OCI-LY3 (cell line): ENCODE data around the gene SENP5.
"Not testable (repeated sequence)": the region's sequence is repeated elsewhere in the genome, so short reads cannot be mapped to it uniquely, and the experiment has no call there.

Source experiments
- H2AFZ ChIP-seq: fragments of 200-600, 300-600 bp; shearing (Covaris generic); 2 replicates; pipeline ENCODE4 v1.6.0; 2014; ENCODE audit warnings: antibody characterized with exemption, low read depth, low read length
- H3K27ac ChIP-seq: fragments of 200-600, 300-600 bp; sonication (generic); 2 replicates; pipeline ENCODE4 v1.5.1; 2014; ENCODE audit warnings: mild to moderate bottlenecking, low read length, moderate library complexity, mixed read lengths
- H3K27me3 ChIP-seq: fragments of 200-600, 300-600 bp; sonication (generic); 2 replicates; pipeline ENCODE4 v1.6.1; 2014; ENCODE audit warnings: low read depth, low read length, mixed read lengths
- H3K36me3 ChIP-seq: fragments of 200-600, 300-600 bp; sonication (generic); replicated peaks from 2 replicates; pipeline ENCODE3; 2014; ENCODE audit warnings: low read depth, low read length, mixed read lengths
- H3K4me1 ChIP-seq: fragments of 300-600, 200-600 bp; sonication (generic); 2 replicates; pipeline ENCODE4 v1.6.1; 2014; ENCODE audit warnings: low read length, mixed read lengths
- H3K4me2 ChIP-seq: fragments of 200-600, 300-600 bp; sonication (generic); 2 replicates; pipeline ENCODE4 v1.6.1; 2014; ENCODE audit warnings: low read length, mixed read lengths
- H3K4me3 ChIP-seq: fragments of 300-600, 200-600 bp; sonication (generic); 2 replicates; pipeline ENCODE4 v1.5.1; 2014; ENCODE audit warnings: antibody characterized with exemption, mild to moderate bottlenecking, low read length, moderate library complexity
- H3K79me2 ChIP-seq: fragments of 300-600, 200-600 bp; shearing (Covaris generic); 2 replicates; pipeline ENCODE4 v1.6.1; 2014; ENCODE audit warnings: mild to moderate bottlenecking, low read length, mixed read lengths
- H3K9ac ChIP-seq: fragments of 300-600, 200-600 bp; shearing (Covaris generic); 2 replicates; pipeline ENCODE4 v1.6.0; 2014; ENCODE audit warnings: mild to moderate bottlenecking, low read length, moderate library complexity
- H3K9me3 ChIP-seq: fragments of 200-600, 300-600 bp; shearing (Covaris generic); 2 replicates; pipeline ENCODE4 v1.6.1; 2014; ENCODE audit warnings: low read length, mixed read lengths; ENCODE audit not compliant: insufficient read depth
- H4K20me1 ChIP-seq: fragments of 200-600, 300-600 bp; sonication (generic); 2 replicates; pipeline ENCODE4 v1.6.1; 2016; ENCODE audit warnings: low read length, mixed read lengths; ENCODE audit not compliant: insufficient read depth
- EZH2phosphoT487 ChIP-seq: fragments of 200-600 bp; shearing (Covaris generic); IDR thresholded peaks from 2 replicates; pipeline ENCODE4 v1.6.1; 2018; ENCODE audit warnings: antibody characterized with exemption, mixed run types, low read depth
- TF ChIP-seq, protein P1 (sequence below): fragments of 200-600, 300-600 bp; sonication (generic); IDR thresholded peaks from 2 replicates; pipeline ENCODE4 v1.5.1; 2014; ENCODE audit warnings: antibody characterized with exemption, low read length, low read depth

SENP5 gene

DNA sequence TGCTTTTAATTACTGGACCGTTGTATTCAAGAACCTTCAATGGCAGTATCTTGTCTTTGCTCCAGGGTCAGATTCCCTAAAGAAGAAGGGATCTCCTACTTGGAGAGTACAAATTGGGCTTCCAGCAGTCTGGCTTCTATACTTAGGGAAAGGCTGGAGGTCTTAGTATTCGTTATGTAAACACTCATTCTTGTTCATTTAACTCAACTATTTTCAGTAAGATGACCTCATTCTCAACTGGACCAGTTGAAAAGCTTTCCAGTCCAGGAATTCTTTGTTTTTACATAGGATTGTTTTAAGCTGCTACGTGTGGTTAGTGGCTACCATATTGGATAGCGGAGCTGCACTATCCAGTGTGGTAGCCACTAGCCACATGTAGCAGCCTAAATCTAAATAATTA is 4.6 kb downstream of the SENP5 start:
- Histone ChIP-seq H2AFZ (no peak overlapping the region), H3K27ac (no peak overlapping the region), H3K79me2 (peaks cover 96% of the 10 kb centered on the region), H3K4me1 (peaks cover 9% of the 10 kb centered on the region), H4K20me1 (peaks cover 24% of the 10 kb centered on the region), H3K4me3 (no peak overlapping the region), H3K27me3 (no peaks in the 10 kb centered on the region), H3K9me3 (no peaks in the 10 kb centered on the region), H3K4me2 (no peak overlapping the region), H3K36me3 (no peaks in the 10 kb centered on the region), H3K9ac (no peak overlapping the region)
- TF ChIP-seq, protein P1, sequence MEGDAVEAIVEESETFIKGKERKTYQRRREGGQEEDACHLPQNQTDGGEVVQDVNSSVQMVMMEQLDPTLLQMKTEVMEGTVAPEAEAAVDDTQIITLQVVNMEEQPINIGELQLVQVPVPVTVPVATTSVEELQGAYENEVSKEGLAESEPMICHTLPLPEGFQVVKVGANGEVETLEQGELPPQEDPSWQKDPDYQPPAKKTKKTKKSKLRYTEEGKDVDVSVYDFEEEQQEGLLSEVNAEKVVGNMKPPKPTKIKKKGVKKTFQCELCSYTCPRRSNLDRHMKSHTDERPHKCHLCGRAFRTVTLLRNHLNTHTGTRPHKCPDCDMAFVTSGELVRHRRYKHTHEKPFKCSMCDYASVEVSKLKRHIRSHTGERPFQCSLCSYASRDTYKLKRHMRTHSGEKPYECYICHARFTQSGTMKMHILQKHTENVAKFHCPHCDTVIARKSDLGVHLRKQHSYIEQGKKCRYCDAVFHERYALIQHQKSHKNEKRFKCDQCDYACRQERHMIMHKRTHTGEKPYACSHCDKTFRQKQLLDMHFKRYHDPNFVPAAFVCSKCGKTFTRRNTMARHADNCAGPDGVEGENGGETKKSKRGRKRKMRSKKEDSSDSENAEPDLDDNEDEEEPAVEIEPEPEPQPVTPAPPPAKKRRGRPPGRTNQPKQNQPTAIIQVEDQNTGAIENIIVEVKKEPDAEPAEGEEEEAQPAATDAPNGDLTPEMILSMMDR, result no peak
- no peak for TF ChIP-seq EZH2phosphoT487

DNA sequence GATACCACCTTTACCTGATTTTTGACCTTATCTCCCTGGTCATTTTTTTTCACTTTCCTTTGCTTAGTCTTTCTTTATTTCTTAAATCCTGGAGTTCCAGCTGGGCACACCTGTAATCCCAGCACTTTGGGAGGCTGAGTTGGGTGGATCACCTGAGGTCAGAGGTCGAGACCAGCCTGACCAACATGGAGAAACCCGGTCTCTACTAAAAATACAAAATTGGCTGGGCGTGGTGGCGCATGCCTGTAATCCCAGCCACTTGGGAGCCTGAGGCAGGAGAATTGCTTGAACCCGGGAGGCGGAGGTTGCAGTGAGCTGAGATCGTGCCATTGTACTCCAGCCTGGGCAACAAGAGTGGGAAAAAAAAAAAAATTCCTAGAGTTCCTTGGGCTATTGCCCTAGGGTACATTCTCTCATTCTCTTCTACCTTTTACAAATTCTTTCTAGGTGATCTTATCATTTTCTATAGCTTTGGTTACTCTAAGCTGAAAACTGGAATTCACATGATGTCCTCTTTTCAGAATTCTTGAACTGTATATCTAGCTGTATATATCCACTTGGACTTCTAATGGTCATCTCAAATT is 6.9 kb downstream of the SENP5 start:
- not testable (repeated sequence) for H3K4me2 ChIP-seq, H3K36me3 ChIP-seq, H3K27me3 ChIP-seq, H3K27ac ChIP-seq, H3K4me3 ChIP-seq, H3K4me1 ChIP-seq, H3K9me3 ChIP-seq, H3K9ac ChIP-seq, H2AFZ ChIP-seq
- peaks cover 100% of the 10 kb centered on the region for H3K79me2 ChIP-seq
- H4K20me1 ChIP-seq, result peaks cover 33% of the 10 kb centered on the region

DNA sequence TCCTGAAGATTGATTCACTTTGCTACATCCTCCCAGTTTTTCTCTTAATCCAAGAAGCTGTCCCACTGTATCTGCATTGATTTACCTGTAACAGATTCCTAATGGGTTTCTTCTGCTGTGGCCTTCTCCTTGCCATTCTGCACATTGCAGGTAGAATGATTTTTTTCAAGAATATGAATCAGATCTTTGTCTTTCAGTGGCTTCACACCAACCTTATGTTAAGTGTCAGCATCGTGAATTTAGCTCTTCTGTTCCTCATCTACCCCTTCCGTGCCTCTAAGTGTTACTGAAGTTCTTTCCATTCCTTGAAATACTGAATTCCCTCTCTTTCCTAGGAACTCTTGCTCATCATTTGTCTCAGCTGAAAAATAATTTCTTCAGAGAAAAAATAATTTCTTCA is 7.5 kb downstream of the SENP5 start:
- no peak overlapping the region for H3K4me2 ChIP-seq
- H3K79me2 ChIP-seq, result peaks cover 100% of the 10 kb centered on the region
- H3K27me3 ChIP-seq, result no peaks in the 10 kb centered on the region
- H3K4me3 ChIP-seq, result no peak overlapping the region
- H3K27ac ChIP-seq, result no peak overlapping the region
- H3K9ac ChIP-seq, result no peak overlapping the region
- TF ChIP-seq, protein P1, result no peak
- TF ChIP-seq EZH2phosphoT487, result no peak
- no peaks in the 10 kb centered on the region for H3K4me1 ChIP-seq
- H2AFZ ChIP-seq, result no peak overlapping the region
- H4K20me1 ChIP-seq, result peaks cover 31% of the 10 kb centered on the region
- no peaks in the 10 kb centered on the region for H3K9me3 ChIP-seq
- H3K36me3 ChIP-seq, result no peaks in the 10 kb centered on the region

DNA sequence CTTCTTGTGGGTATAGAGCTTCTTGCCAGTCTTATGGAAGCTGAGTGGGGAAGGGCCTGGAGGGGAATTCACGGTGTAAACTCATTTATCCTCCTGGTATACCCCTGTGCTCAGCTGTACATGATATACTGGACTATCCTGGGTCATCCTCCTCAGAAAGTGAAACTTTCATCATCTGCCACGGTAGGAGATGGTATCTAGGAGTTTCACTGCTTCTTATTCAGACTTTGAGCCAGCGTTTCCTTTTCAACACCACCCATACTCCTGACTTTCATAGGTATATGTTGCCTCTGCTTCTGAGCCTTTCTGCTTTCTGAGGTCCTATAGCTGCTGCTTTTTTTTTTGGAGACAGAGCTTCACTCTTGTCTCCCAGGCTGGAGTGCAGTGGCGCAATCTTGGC is 15.6 kb downstream of the SENP5 start:
- H3K36me3 ChIP-seq, result peaks cover 21% of the 10 kb centered on the region
- no peaks in the 10 kb centered on the region for H3K27me3 ChIP-seq
- peaks cover 88% of the 10 kb centered on the region for H3K79me2 ChIP-seq
- H3K4me2 ChIP-seq, result no peak overlapping the region
- no peaks in the 10 kb centered on the region for H3K9me3 ChIP-seq
- H3K27ac ChIP-seq, result no peak overlapping the region
- H2AFZ ChIP-seq, result no peak overlapping the region
- no peak overlapping the region for H3K4me3 ChIP-seq
- H4K20me1 ChIP-seq, result peaks cover 29% of the 10 kb centered on the region
- no peaks in the 10 kb centered on the region for H3K4me1 ChIP-seq
- TF ChIP-seq EZH2phosphoT487, result no peak
- TF ChIP-seq, protein P1, result no peak
- no peak overlapping the region for H3K9ac ChIP-seq

DNA sequence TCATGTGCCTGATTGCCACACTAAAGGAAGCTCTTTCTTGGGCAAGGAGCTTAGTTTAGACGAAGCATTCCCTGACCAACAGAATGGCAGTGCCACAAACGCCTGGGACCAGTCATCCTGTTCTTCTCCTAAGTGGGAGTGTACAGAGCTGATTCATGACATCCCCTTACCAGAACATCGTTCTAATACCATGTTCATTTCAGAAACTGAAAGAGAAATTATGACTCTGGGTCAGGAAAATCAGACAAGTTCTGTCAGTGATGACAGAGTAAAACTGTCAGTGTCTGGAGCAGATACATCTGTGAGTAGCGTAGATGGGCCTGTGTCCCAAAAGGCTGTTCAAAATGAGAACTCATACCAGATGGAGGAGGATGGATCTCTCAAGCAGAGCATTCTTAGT is 18.4 kb downstream of the SENP5 start:
- Histone ChIP-seq H3K79me2 (peaks cover 85% of the 10 kb centered on the region), H3K4me1 (no peaks in the 10 kb centered on the region), H2AFZ (no peak overlapping the region), H4K20me1 (peaks cover 20% of the 10 kb centered on the region), H3K4me2 (no peak overlapping the region), H3K27ac (no peak overlapping the region), H3K36me3 (peaks cover 29% of the 10 kb centered on the region), H3K4me3 (no peak overlapping the region), H3K9me3 (no peaks in the 10 kb centered on the region), H3K9ac (no peak overlapping the region), H3K27me3 (no peaks in the 10 kb centered on the region)
- no peak for TF ChIP-seq EZH2phosphoT487
- TF ChIP-seq, protein P1, result no peak
